EH (cell line): ENCODE data around the gene SRGAP2B.
A peak's percentile ranks its signal among the peaks of the same experiment; 100 is the strongest.
"Not testable (repeated sequence)": the region's sequence is repeated elsewhere in the genome, so short reads cannot be mapped to it uniquely, and the experiment has no call there.

ENCODE experiments used
- DNase-seq: peaks from one replicate; pipeline ENCODE4 v3.0.0-alpha.2; 2015; ENCODE audit warnings: low read depth

The SRGAP2B gene

GRCh38 chr1:144894454-144895201 is 200.5 kb downstream of the SRGAP2B start:
- not testable (repeated sequence) for DNase-seq

GRCh38 chr1:144893710-144894438 is 201.3 kb downstream of the SRGAP2B start:
- DNase-seq: not testable (repeated sequence)

- DNase-seq: not testable (repeated sequence)
Measured at GRCh38 chr1:144893062-144893461, 202.1 kb downstream of the SRGAP2B start.

- not testable (repeated sequence) for DNase-seq
Measured at GRCh38 chr1:144889450-144890115, 205.5 kb downstream of the SRGAP2B start.

- DNase-seq: peak; percentile 15
Measured at GRCh38 chr1:144883022-144883421, 212.1 kb downstream of the SRGAP2B start.

DNA sequence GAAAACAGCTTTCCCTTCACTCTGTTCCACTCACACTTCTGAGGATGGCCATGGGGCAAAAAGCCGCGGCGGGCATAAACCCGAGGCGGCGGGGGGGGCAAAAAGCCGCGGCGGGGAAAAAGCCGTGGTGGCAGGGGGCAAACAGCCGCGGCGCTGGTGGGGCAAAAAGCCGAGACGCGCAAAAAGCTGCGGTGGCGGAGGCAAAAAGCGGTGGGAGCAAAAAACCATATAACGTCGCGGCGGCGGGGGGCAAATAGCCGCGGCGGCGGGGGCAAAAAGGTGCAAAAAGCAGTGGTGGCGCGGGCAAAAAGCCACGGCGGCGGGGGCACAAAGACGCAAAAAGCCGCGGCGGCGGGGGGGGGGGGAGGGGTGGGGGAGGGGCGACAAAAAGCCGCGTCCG is 212.8 kb downstream of the SRGAP2B start:
- not testable (repeated sequence) for DNase-seq

DNA sequence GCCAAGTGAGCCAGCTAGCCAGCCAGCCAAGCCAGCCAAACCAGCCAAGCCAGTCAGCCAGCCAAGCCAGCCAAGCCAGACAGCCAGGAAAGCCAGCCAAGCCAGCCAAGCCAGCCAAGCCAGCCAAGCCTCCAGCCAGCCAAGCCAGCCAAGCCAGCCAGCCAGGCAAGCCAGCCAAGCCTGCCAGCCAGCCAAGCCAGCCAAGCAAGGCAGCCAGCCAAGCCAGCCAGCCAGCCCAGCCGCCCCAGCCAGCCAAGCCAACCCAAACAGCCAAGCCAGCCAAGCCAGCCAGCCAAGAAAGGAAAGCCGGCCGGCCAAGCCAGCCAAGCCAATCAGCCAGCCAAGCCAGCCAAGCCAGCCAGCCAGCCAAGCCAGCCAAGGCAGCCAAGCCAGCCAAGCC is 236.5 kb downstream of the SRGAP2B start:
- DNase-seq: not testable (repeated sequence)
